Activated CD4-positive, alpha-beta T cell treated with anti-CD3 and anti-CD28 coated beads, Interleukin-2, amount 10 ng/mL, durations not matched to agents 7 days and 5 days (primary cell): ENCODE results near the gene CDHR4. TPM values are rescaled to one million over a fixed set of nuclear protein-coding genes. Genes with fewer than 3 reads are reported as not detected.
A peak's percentile ranks its signal among the peaks of the same experiment; 100 is the strongest.

ENCODE experiments used
- CTCF ChIA-PET: fragments of 350-600 bp; sonication (Branson Sonifier 250); formaldehyde crosslinking; loops from one replicate; lab custom pipeline; 2021; ENCODE audit warnings: antibody characterized with exemption; lab: Charles Lee
- POLR2A ChIA-PET: fragments of 350-600 bp; sonication (Branson Sonifier 250); formaldehyde crosslinking; loops from one replicate; lab custom pipeline; 2021; ENCODE audit warnings: antibody characterized with exemption; lab: Charles Lee
- DNase-seq: peaks from one replicate; pipeline ENCODE4 v3.0.0-alpha.2; 2020
- H3K27ac Mint-ChIP-seq: one replicate; pipeline ENCODE4 v1.8.0; 2021; ENCODE audit warnings: mild to moderate bottlenecking, moderate library complexity, mixed read lengths
- H3K27me3 Mint-ChIP-seq: one replicate; pipeline ENCODE4 v1.8.0; 2021; ENCODE audit warnings: mixed read lengths
- H3K36me3 Mint-ChIP-seq: one replicate; pipeline ENCODE4 v1.8.0; 2021; ENCODE audit warnings: low read depth, mixed read lengths
- H3K4me1 Mint-ChIP-seq: one replicate; pipeline ENCODE4 v1.8.0; 2021; ENCODE audit warnings: mixed read lengths
- H3K4me3 Mint-ChIP-seq: one replicate; pipeline ENCODE4 v1.8.0; 2021; ENCODE audit warnings: mild to moderate bottlenecking, moderate library complexity, mixed read lengths
- H3K9me3 Mint-ChIP-seq: one replicate; pipeline ENCODE4 v1.8.0; 2021; ENCODE audit warnings: mixed read lengths
- total RNA-seq, 2 experiments: library from RNA; stranded (reverse); gene quantifications; one replicate each; pipeline ENCODE4 v1.2.3, GENCODE V29; 2021

Gene CDHR4
- total RNA-seq, 2 experiments from 2014 or later = 0.08 TPM; not detected in 1

- Mint-ChIP-seq H3K27ac (no peak overlapping the region), H3K4me1 (peaks cover 15% of the 10 kb centered on the region), H3K27me3 (peaks cover 18% of the 10 kb centered on the region), H3K9me3 (no peaks in the 10 kb centered on the region), H3K36me3 (peaks cover 7% of the 10 kb centered on the region), H3K4me3 (no peak overlapping the region)
- CTCF ChIA-PET = interaction anchor here (0.8 to 3.1 kb wide), 5 partner anchors 11 to 39 kb away, joined by 3 to 48 read pairs (median 5); partner anchors contain the start of gene IP6K1
- POLR2A ChIA-PET = no interaction called here
- no peak for DNase-seq
These were observed 1.5 kb upstream of the CDHR4 start for GRCh38 chr3:49801160-49801559.

DNA sequence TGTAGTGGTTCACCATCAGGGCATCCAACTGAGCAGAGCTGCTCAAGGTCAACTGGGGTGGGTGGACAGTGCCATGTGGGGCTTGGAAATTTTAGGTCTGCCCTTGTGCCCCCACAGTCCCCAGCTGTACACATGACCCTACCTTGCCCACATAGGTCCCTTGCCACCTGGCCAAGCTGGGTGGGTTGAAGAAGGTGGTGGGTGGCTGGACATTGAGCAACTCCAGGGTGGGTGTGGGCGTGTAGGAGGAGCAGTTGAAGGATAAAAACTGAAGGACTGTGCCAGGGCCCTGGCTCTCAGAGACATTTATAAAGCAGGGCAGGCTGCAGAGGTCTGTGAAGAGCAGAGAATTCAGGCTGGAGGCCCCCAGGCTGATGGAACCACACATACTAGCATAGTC lies 568 bp downstream of the CDHR4 start:
- CTCF ChIA-PET = interaction anchor here (0.6 to 1.3 kb wide), 3 partner anchors 13 to 233 kb away, joined by 4 to 5 read pairs (median 4); partner anchors contain the start of gene IP6K1
- H3K4me3 Mint-ChIP-seq = no peak overlapping the region
- POLR2A ChIA-PET = interaction anchor here (0.6 kb wide), 1 partner anchor 270 kb away, joined by 3 read pairs; no protein-coding TSS in a partner anchor
- no peaks in the 10 kb centered on the region for H3K36me3 Mint-ChIP-seq
- H3K4me1 Mint-ChIP-seq = peaks cover 9% of the 10 kb centered on the region
- H3K9me3 Mint-ChIP-seq = no peaks in the 10 kb centered on the region
- H3K27me3 Mint-ChIP-seq = peaks cover 18% of the 10 kb centered on the region
- no peak overlapping the region for H3K27ac Mint-ChIP-seq
- DNase-seq = no peak

- POLR2A ChIA-PET = no interaction called here
- peaks cover 1% of the 10 kb centered on the region for H3K4me1 Mint-ChIP-seq
- CTCF ChIA-PET = interaction anchor here (0.5 to 2.9 kb wide), 2 partner anchors 8 to 41 kb away, joined by 3 to 9 read pairs; partner anchors contain the start of gene INKA1
These were observed 4.5 kb downstream of the CDHR4 start for GRCh38 chr3:49794926-49795905.

GRCh38 chr3:49794431-49794830 lies 5.2 kb downstream of the CDHR4 start:
- POLR2A ChIA-PET = no interaction called here
- no peak overlapping the region for H3K4me3 Mint-ChIP-seq
- CTCF ChIA-PET = interaction anchor here (2.9 kb wide), 1 partner anchor 9 kb away, joined by 9 read pairs; the partner anchor contains the start of gene INKA1
- no peak overlapping the region for H3K27ac Mint-ChIP-seq
- no peaks in the 10 kb centered on the region for H3K36me3 Mint-ChIP-seq
- DNase-seq = no peak
- peaks cover 4% of the 10 kb centered on the region for H3K4me1 Mint-ChIP-seq
- peaks cover 9% of the 10 kb centered on the region for H3K27me3 Mint-ChIP-seq
- no peaks in the 10 kb centered on the region for H3K9me3 Mint-ChIP-seq

More at GRCh38 chr3:49794926-49795905, 4.5 kb downstream of the CDHR4 start:
- Mint-ChIP-seq H3K27me3 (peaks cover 7% of the 10 kb centered on the region), H3K9me3 (no peaks in the 10 kb centered on the region), H3K4me3 (no peak overlapping the region), H3K27ac (no peak overlapping the region), H3K36me3 (no peaks in the 10 kb centered on the region)
- DNase-seq = no peak

- Mint-ChIP-seq H3K9me3 (no peaks in the 10 kb centered on the region), H3K27me3 (peaks cover 9% of the 10 kb centered on the region)
- CTCF ChIA-PET = interaction anchor here (0.6 to 2.9 kb wide), 2 partner anchors 10 to 12 kb away, joined by 3 to 9 read pairs; partner anchors contain the start of gene INKA1
These were observed 6.1 kb downstream of the CDHR4 start for GRCh38 chr3:49793486-49794085.

GRCh38 chr3:49792371-49793150 lies 7.1 kb downstream of the CDHR4 start:
- H3K27me3 Mint-ChIP-seq = peaks cover 9% of the 10 kb centered on the region
- no peaks in the 10 kb centered on the region for H3K36me3 Mint-ChIP-seq
- peaks cover 4% of the 10 kb centered on the region for H3K4me1 Mint-ChIP-seq
- ChIA-PET CTCF (interaction anchor here (2.9 kb wide), 1 partner anchor 11 kb away, joined by 9 read pairs; the partner anchor contains the start of gene INKA1), POLR2A (no interaction called here)
- DNase-seq = no peak
- H3K4me3 Mint-ChIP-seq = no peak overlapping the region
- no peaks in the 10 kb centered on the region for H3K9me3 Mint-ChIP-seq
- no peak overlapping the region for H3K27ac Mint-ChIP-seq

More at GRCh38 chr3:49793486-49794085, 6.1 kb downstream of the CDHR4 start:
- H3K27ac Mint-ChIP-seq = no peak overlapping the region
- POLR2A ChIA-PET = no interaction called here
- no peak for DNase-seq
- peaks cover 4% of the 10 kb centered on the region for H3K4me1 Mint-ChIP-seq
- no peak overlapping the region for H3K4me3 Mint-ChIP-seq
- H3K36me3 Mint-ChIP-seq = no peaks in the 10 kb centered on the region

DNA sequence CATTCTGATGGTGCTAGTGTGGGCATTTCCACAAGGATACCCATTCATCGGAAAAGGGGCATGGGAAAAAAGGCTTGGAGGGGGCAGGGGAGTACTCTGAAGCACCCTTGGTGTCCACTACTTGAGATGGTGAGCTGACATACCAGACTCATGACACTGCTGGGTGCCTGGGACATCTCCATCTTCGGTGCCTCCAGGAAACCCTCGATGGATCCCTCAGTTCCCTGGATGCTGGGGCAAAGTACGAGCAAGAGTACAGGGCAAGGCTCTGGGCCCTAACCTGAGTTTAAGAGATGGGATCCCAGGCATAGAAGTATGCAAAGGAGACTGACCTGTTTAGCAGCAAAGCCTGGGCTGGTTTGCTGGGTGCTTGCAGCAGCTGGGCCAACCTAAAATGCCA lies 8.1 kb downstream of the CDHR4 start:
- ChIA-PET POLR2A (no interaction called here), CTCF (interaction anchor here (0.8 to 1.1 kb wide), 2 partner anchors 10 to 48 kb away, joined by 3 to 7 read pairs; no protein-coding TSS in a partner anchor)
- Mint-ChIP-seq H3K36me3 (no peaks in the 10 kb centered on the region), H3K9me3 (no peaks in the 10 kb centered on the region), H3K27me3 (peaks cover 6% of the 10 kb centered on the region), H3K27ac (no peak overlapping the region), H3K4me1 (peaks cover 12% of the 10 kb centered on the region), H3K4me3 (no peak overlapping the region)
- DNase-seq = no peak

DNA sequence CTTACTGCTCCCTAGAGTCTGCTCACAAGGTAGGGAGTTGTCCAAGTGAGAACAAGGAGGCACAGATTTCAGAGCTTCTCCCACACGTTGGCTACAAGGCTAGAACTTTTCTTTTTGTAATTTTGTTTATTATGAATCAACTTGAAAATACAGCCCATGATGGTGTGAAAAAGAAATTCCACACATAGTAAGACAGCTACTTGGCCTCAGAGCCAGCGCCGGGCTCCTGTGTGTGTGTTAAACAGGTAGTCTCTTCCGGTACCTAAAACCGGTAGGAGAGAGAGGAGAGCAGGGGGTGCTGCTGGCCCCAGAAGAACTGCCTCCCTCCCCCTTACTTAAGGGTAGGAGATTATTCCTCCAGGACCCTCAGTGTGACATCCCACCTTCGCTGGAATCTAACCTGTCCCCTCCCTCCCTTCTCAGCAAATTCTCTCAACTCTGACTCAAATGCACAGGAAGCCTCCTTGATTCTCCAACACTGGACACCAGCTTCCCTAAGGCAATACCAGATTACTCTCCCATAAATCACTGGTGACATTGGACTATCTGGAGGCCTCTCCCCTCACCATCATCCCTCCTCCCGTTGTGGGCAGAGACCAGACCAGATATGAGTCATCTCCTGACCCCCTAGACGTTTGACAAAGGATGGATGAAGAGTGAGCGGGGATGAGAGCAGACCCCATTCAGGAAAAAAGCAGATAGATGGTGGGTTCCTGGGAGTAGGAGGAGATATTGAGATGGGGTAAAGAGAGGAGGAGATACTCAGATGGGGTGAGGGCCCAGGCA lies 8.9 kb downstream of the CDHR4 start:
- no peak overlapping the region for H3K27ac Mint-ChIP-seq
- no peak overlapping the region for H3K4me3 Mint-ChIP-seq
- ChIA-PET POLR2A (no interaction called here), CTCF (interaction anchor here (0.5 to 2.2 kb wide), 4 partner anchors 9 to 49 kb away, joined by 3 to 10 read pairs (median 6); partner anchors contain the start of gene INKA1)
- no peaks in the 10 kb centered on the region for H3K9me3 Mint-ChIP-seq
- H3K27me3 Mint-ChIP-seq = peaks cover 6% of the 10 kb centered on the region
- no peak for DNase-seq
- peaks cover 14% of the 10 kb centered on the region for H3K4me1 Mint-ChIP-seq
- H3K36me3 Mint-ChIP-seq = no peaks in the 10 kb centered on the region

GRCh38 chr3:49788056-49788455 lies 11.6 kb downstream of the CDHR4 start:
- H3K27ac Mint-ChIP-seq = no peak overlapping the region
- H3K4me3 Mint-ChIP-seq = no peak overlapping the region
- CTCF ChIA-PET = interaction anchor here (0.7 to 3.3 kb wide), 5 partner anchors 13 to 118 kb away, joined by 3 to 13 read pairs (median 4); partner anchors contain the start of genes CDHR4 and INKA1
- H3K36me3 Mint-ChIP-seq = peaks cover 12% of the 10 kb centered on the region
- no peak for DNase-seq
- H3K4me1 Mint-ChIP-seq = peaks cover 25% of the 10 kb centered on the region
- POLR2A ChIA-PET = no interaction called here
- H3K27me3 Mint-ChIP-seq = peaks cover 6% of the 10 kb centered on the region
- no peaks in the 10 kb centered on the region for H3K9me3 Mint-ChIP-seq

GRCh38 chr3:49787536-49787935 lies 12.1 kb downstream of the CDHR4 start:
- POLR2A ChIA-PET = no interaction called here
- no peaks in the 10 kb centered on the region for H3K9me3 Mint-ChIP-seq
- peaks cover 25% of the 10 kb centered on the region for H3K4me1 Mint-ChIP-seq
- H3K27ac Mint-ChIP-seq = peak overlapping the region; percentile 22
- peaks cover 6% of the 10 kb centered on the region for H3K27me3 Mint-ChIP-seq
- CTCF ChIA-PET = interaction anchor here (0.7 to 3.3 kb wide), 6 partner anchors 13 to 118 kb away, joined by 3 to 13 read pairs (median 4); partner anchors contain the start of genes CDHR4 and INKA1
- peaks cover 12% of the 10 kb centered on the region for H3K36me3 Mint-ChIP-seq
- no peak for DNase-seq
- H3K4me3 Mint-ChIP-seq = peak overlapping the region; percentile 87

DNA sequence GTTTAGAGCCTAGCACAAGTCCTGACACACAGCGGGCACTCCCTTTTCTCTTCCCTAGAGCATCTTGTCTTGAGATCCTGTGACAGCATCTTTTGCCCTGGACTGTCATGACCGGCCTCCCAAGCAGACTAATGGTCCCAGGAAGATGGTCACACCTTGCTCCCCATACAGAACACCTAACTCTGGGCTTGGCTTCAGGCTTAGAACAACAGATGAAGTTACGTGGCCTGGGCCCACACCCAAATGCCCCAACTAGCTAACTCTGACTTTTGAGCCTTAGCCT lies 12.6 kb downstream of the CDHR4 start:
- peak overlapping the region; percentile 87 for H3K4me3 Mint-ChIP-seq
- DNase-seq = no peak
- H3K27ac Mint-ChIP-seq = peak overlapping the region; percentile 99
- peaks cover 6% of the 10 kb centered on the region for H3K27me3 Mint-ChIP-seq
- H3K4me1 Mint-ChIP-seq = peaks cover 26% of the 10 kb centered on the region
- no peaks in the 10 kb centered on the region for H3K9me3 Mint-ChIP-seq
- POLR2A ChIA-PET = no interaction called here
- peaks cover 12% of the 10 kb centered on the region for H3K36me3 Mint-ChIP-seq
- CTCF ChIA-PET = interaction anchor here (0.7 to 3.3 kb wide), 3 partner anchors 14 to 18 kb away, joined by 3 to 13 read pairs (median 4); partner anchors contain the start of gene CDHR4
